HG03342 (cell line): Measurements from ENCODE around the gene TSACC.
"Not testable (repeated sequence)": the region's sequence is repeated elsewhere in the genome, so short reads cannot be mapped to it uniquely, and the experiment has no call there.

ENCODE experiments used
- ATAC-seq: cut with Tn5 transposase; IDR thresholded peaks from one replicate; pipeline ENCODE4 v1.9.1; 2021; ENCODE audit warnings: mild to moderate bottlenecking, moderate library complexity; ENCODE audit not compliant: unreplicated experiment

The TSACC gene

DNA sequence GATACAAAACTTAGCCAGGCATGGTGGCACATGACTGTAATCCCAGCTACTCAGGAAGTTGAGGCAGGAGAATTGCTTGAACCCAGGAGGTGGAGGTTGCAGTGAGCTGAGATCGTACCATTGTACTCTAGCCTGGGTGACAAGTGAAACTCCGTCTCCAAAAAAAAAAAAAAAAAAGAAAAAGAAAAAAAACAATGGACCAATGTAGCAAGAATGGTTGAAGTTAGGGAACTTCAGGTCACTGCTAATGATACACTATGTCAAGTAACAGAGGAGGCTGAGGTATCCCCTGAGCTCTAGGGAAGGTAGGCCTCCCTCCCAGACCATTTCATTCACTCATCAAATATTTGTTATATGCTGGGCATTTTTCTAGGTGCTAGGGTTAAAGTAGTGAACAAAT, 7.7 kb downstream of the TSACC start:
- not testable (repeated sequence) for ATAC-seq

- no peak for ATAC-seq
These were observed 8.3 kb downstream of the TSACC start for GRCh38 chr1:156346636-156347035.

- ATAC-seq: no peak
These were observed 9.0 kb downstream of the TSACC start for GRCh38 chr1:156347331-156347730.

DNA sequence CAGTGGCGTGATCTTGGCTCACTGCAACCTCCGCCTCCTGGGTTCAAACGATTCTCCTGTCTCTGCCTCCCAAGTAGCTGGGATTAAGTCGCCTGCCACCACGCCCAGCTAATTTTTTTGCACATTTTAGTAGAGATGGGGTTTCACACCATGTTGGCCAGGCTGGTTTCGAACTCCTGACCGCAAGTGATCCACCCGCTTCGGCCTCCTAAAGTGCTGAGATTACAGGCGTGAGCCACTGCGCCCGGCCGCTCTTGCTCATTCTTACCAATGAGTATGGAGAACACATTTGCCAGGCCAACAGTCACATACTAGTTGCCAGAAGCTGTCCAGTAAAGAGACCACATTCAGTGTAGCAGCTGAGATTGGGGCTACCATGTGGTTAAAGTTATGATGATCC, 14.2 kb downstream of the TSACC start:
- not testable (repeated sequence) for ATAC-seq

DNA sequence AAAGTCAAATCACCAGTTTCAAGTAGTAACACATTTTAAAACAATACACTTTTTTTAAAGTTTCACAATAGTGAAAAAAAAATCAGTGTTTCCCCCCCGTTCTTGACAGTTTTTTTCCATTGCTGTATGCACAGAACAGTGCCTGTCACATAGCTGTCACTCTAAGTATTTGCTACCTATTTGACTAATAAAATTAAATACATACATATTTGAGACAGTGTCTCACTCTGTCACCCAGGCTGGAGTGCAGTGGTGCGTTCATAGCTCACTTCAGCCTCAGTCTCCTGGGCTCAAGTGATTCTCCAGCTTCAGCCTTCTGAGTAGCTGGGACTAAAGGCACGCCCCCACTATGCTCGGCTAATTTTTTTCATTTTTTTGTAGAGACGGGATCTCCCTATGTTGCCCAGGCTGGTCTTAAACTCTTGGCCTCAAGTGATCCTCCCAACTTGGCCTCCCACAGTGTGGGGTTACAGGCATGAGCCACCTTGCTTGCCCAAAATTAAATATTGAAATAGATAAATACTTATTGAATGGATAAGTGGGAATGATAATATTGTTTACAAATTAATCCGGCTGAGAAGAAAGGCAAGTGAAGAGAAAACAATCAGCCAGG, 18.0 kb downstream of the TSACC start:
- ATAC-seq: no peak

- no peak for ATAC-seq
These were observed 18.7 kb downstream of the TSACC start for GRCh38 chr1:156356875-156357534.

GRCh38 chr1:156357977-156358376, 19.7 kb downstream of the TSACC start:
- no peak for ATAC-seq

GRCh38 chr1:156358641-156359040, 20.3 kb downstream of the TSACC start:
- ATAC-seq: no peak

- ATAC-seq: no peak
These were observed 20.9 kb downstream of the TSACC start for GRCh38 chr1:156359249-156359648.

GRCh38 chr1:156359973-156360372, 21.6 kb downstream of the TSACC start:
- ATAC-seq: no peak

- ATAC-seq: no peak
These were observed 22.2 kb downstream of the TSACC start for GRCh38 chr1:156360534-156360933.

- ATAC-seq: no peak
These were observed 27.4 kb downstream of the TSACC start for GRCh38 chr1:156365754-156366153.

DNA sequence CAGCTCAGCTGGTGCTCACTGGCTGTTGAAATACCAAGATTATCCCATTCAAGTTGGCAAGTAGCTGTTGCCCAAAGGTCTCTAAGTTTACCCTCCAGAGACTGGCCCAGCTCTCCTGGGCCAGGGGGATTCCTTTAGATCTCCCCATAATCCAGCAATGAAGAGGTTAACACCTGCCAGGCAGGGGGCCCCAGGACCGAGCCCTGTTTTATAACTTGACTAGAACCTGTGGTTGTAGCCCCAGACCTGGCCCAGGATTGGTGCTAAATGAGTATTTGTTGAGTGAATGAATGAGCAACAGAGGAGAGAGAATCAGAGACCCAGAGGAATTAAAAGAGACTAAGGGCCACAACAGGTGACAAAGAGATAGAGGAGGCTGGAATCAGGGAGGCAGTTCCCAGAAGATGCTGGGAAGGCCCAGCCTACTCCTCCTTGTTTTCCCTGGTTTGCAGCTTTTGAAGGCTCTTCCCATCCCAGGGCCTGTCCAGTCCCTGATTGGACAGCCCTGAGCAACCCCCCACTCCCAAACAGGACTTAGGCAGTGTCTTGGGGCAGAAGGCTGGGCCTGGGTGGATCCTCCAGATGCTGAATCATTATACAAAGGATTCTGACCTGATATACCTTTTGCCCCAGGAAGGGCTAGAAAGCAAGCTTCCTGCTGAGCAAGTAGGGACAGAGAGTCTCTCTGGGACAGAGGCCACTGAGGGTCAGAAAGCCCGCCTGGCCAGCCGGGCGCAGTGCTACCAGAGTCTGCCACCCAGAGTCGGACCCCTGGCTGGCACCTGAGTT, 28.2 kb downstream of the TSACC start:
- no peak for ATAC-seq

DNA sequence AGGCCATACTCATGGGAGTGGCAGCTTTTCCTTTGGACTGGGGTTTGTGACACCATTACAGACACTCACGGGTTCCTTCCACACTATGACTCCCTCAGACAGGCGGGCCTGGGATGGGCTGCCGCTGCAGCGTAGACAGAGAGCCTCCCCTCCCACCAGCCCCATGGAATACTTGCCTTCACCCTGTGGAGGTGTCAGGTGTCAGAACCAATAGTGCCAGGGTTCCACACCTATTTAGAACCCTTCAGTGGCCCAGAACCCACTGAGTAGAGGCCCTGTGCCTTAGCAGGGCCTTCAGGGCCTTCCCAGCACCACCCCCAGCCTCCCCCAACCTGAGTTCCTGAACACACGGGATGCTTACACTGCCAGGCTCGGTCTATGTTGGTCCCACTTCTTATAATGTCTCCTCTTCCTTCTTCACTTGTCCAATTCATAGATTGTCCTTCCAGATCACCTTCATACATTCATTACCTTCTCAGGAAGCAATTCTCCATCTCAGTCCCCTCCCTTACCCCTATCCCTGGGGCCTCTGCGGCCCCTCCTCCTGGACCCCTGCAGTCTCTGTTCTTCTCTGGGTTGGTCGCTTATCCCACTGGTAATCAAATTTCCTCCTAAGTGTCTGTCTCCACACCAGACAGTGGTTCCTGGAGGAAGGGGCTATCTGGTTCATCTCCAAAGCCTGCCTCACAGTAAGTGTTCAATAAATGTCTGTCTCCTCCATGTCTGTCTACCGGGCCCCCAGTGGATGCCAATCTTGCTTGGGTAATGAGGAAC, 29.2 kb downstream of the TSACC start:
- ATAC-seq: no peak

DNA sequence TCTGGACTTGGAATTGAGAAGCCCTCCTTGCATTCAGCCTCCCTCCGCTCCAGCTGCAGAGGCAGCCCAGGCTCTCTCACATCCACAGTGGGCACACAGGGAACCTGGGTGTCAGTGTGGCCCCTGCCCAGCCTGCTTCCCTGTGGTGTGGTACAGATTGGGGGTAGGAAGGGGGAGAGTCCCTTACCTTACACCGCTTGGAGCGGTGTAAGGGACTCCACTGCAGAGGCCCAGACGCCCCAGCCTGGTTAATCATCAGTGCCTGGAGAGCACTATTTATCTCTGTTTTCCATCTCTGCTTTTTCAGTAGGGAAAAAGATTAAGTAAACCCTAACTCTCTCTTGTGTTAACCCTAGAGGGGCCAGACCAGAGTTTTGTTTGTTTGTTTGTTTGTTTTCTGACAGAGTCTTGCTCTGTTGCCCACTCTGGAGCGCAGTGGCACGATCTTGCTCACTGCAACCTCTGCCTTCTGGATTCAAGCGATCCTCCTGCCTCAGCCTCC, 29.9 kb downstream of the TSACC start:
- no peak for ATAC-seq

DNA sequence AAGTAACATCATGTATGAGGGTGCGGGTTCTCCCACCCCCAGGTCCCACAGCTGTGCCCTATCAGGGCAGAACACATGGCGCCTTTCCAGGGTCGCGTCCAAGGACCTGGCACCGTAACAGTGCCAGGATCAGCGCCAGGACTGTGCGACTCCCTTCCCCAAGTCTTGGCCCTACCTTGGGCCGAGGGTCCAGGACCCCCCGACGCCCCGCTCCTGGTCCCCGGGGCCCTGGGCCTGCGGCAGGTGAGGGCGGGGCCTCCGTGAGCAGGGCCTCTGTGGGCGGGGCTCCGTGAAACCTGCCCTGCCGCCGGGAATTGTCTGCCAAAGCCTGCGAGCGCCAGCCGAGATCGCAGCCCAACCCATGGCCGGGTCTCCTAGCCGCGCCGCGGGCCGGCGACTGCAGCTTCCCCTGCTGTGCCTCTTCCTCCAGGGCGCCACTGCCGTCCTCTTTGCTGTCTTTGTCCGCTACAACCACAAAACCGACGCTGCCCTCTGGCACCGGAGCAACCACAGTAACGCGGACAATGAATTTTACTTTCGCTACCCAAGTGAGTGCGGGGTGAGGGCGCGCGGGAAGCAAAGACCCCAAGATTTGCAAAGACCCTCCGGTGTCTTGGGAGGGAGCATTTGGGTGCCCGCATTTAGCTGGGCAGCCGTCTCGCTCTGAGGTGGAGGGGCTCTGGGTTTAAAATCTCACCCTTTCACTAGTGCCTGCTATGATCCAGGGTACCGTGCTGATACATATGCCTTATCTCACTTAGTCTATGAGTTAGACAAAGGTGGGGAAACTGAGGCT, 30.8 kb downstream of the TSACC start, which contains the start of gene RHBG:
TSS of gene RHBG (plus strand) at position 323 of the 796 bp plus-strand sequence. CDS start at position 362, 39 bp downstream.
- no peak for ATAC-seq

GRCh38 chr1:156369685-156370286, 31.5 kb downstream of the TSACC start:
- not testable (repeated sequence) for ATAC-seq

DNA sequence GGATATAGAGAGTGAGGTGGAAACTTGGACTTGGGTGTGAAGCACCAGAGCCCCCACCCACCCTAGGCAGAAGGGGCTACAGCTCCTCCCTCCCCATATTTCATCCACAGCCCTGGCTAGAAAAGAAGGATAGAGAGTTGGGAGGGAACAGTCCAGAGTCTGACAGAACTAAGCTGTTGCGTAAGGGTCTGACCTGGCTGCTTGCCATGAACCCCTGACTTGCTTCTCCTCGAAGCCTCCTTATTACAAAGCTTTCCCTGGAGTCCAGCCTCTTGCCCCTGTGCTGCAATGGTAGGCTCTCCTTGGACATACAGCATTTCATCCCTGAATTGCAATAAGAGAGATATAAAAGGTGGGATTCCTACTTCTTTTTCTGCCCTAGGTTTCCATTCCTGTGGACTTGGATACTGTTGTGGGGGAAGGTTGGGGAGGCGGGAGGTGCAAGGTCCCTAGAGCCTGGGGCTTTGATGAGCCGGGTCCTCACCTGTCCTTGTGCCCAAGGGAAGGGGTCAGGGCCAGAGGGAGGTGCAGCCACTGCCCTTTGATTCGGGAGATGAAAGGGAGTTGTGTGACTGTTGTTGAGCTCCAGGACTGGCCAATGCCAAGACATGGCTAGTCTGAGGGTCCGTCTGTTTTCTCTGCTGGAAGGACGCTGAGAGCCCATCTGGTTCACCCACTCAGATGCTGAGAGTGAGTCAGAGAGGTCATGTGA, 33.4 kb downstream of the TSACC start:
- ATAC-seq: no peak

DNA sequence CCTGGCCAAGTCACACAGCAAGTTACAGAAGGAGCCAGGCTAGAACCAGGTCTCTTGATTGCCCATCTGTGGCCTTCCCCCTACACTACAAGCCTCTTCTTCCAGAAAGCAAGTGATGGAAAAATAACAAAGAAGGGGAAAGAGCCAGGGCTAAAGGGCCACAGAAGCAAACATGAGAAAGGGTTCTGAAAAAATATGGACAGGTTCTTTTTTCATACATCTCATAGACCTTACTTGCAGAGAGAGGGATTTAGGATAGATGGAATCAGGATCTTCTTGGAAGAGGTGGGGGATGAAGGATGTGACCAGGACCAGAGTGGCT, 33.9 kb downstream of the TSACC start:
- no peak for ATAC-seq
